ENCODE data around the gene DNAJB12.
"Not testable (repeated sequence)": the region's sequence is repeated elsewhere in the genome, so short reads cannot be mapped to it uniquely, and the experiment has no call there.

DNAJB12 gene

DNA sequence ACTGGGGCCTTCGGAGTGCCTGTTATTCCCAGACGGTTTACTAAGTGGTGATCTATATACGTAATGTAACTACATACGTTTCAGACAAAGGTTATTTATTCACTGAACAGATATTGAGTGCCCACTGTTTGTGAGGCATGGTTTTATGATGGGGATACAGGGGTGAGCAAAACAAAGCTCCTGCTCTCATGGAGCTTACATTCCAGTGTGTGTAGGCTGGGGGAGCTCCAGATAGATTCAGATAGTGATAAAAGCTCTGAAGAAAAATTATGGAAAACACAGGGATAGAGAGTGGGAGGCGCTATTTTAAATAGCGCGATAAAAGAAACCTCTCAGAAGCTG is 466 bp upstream of the DNAJB12 start:
- TF ChIP-seq, protein P1, sequence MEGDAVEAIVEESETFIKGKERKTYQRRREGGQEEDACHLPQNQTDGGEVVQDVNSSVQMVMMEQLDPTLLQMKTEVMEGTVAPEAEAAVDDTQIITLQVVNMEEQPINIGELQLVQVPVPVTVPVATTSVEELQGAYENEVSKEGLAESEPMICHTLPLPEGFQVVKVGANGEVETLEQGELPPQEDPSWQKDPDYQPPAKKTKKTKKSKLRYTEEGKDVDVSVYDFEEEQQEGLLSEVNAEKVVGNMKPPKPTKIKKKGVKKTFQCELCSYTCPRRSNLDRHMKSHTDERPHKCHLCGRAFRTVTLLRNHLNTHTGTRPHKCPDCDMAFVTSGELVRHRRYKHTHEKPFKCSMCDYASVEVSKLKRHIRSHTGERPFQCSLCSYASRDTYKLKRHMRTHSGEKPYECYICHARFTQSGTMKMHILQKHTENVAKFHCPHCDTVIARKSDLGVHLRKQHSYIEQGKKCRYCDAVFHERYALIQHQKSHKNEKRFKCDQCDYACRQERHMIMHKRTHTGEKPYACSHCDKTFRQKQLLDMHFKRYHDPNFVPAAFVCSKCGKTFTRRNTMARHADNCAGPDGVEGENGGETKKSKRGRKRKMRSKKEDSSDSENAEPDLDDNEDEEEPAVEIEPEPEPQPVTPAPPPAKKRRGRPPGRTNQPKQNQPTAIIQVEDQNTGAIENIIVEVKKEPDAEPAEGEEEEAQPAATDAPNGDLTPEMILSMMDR (IDR thresholded peaks at IDR 0.05; ENCODE audit: borderline replicate concordance, insufficient read depth, low read depth, low read length) = no peak
- H3K4me3 ChIP-seq (ENCODE audit: low read depth, low read length) = peak overlapping the region; percentile 96

DNA sequence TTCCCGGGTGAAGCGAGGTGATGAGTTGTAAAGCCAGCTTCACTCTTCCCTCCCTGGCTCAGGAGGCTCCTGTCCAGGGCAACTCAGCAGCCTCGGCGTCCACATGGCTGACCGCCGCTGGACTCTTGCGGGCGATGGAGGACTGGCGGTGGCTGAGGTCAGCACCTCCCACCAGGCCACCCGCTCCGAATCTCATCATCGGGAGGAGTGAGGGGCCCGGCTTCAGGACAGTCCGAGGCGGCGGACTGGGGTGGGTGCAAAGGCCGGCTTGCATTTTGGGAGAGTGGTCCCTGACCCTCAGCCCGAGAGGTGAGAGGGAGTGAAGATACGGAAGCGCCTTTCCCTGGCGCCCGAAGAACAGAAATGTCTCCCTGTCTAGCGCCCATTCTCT is 759 bp downstream of the DNAJB12 start:
- peak overlapping the region; percentile 96 for H3K4me3 ChIP-seq (ENCODE audit: low read depth, low read length)
- TF ChIP-seq, protein P1 (IDR thresholded peaks at IDR 0.05; ENCODE audit: borderline replicate concordance, insufficient read depth, low read depth, low read length) = no peak

DNA sequence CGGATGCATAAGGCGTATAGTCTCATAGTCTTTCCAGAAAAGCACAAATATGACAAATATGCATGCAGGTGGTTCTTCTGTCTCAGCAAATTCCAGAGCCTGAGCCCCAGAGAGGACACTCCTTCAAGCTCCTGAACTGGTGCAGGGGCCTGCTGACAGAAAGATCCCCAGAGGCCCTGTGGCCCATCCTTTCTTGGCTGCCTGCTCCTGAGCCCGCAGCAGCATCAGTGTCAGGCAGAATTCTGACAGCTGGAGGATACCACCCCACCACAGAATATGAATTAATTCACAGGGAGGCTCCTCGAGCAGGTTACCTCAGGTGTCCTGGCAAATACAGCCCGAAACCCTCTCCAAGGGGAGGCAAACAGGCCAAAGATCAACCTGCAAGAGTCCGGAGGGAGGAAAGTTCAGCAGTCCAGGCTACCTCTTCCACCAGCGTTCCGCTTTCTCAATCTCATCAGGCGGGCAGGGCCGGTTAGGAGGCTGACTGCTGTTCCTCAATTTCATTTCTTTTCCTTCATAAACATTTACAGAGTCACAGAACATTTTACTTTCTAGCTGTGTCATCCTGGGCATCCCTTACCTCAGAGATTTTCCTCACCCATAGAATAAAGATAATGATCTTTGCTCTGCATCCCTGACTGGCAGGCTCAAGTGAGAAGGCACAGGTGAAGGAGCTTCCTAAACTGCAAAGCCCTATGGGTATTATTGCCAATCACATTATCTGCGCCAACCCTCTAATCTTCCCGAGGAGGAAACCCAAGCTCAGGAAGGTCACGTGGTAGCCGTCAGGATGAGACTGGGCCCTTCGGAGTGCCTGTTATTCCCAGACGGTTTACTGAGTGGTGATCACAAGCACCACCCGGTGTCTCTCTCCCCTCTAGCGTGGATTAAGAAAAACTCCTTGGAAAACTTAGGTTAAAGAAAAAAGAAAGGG is 1.4 kb downstream of the DNAJB12 start:
- TF ChIP-seq, protein P1 (IDR thresholded peaks at IDR 0.05; ENCODE audit: borderline replicate concordance, insufficient read depth, low read depth, low read length) = no peak
- H3K4me3 ChIP-seq (ENCODE audit: low read depth, low read length) = peak overlapping the region; percentile 96

DNA sequence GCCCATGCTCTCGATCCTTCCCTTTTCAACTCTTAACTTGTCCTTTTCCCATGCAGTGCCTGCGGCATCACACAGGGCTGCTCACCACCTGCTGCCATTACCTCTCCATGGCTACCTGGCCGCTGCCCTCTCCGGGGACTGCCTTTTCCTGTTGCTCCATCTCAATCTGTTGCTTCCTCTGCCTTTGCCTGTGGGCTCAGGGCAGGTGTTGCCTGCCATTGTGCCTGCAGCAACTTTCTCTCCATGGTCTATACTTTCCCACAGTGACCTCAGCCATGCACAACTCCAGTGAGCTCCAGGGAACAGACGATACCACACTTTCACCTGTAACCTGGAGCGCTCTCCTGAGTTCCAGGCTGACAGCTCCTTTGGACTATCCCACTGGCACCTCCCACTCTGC is 3.2 kb downstream of the DNAJB12 start:
- TF ChIP-seq, protein P1 (IDR thresholded peaks at IDR 0.05; ENCODE audit: borderline replicate concordance, insufficient read depth, low read depth, low read length) = no peak
- H3K4me3 ChIP-seq (ENCODE audit: low read depth, low read length) = no peak overlapping the region

DNA sequence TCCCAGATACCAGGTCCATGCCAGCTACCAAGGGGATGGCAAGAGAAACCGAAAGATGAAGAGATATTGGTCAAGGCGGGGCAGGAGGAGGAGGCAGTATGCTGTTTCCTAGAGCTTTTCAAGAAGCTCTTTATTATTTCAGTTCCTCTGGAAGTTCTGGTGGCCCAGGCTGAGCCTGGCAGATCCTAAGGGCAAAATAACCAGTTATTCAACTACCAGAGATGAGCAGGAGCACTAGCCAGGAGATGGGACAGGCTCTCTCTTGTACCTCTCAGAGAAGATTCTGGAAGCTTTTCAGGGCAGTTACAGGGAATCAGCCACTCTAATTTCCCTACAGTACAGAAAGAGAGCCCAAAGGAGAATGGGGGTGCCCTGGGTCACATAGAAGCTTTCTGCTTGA is 5.3 kb downstream of the DNAJB12 start:
- TF ChIP-seq, protein P1 (IDR thresholded peaks at IDR 0.05; ENCODE audit: borderline replicate concordance, insufficient read depth, low read depth, low read length) = no peak
- H3K4me3 ChIP-seq (ENCODE audit: low read depth, low read length) = no peak overlapping the region

DNA sequence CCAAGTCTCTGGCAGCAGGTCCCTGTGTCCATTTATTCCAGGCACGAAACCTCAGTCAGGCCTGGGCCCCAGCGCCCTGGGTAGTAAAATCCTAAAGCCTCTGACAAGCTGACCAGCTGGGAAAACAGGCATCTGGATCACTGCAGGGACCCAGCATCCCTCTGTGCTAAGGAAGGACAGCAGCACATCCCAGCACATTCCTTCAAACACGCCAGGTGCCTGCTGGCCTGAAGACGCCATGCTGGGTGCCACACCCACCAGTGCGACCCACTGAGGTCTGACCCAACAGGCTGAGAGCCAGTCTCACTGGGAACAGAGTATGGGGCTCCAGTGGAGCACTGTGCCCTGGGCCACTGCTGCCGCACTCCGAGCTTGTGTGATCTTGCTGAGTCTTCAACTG is 6.4 kb downstream of the DNAJB12 start:
- H3K4me3 ChIP-seq (ENCODE audit: low read depth, low read length) = no peak overlapping the region

DNA sequence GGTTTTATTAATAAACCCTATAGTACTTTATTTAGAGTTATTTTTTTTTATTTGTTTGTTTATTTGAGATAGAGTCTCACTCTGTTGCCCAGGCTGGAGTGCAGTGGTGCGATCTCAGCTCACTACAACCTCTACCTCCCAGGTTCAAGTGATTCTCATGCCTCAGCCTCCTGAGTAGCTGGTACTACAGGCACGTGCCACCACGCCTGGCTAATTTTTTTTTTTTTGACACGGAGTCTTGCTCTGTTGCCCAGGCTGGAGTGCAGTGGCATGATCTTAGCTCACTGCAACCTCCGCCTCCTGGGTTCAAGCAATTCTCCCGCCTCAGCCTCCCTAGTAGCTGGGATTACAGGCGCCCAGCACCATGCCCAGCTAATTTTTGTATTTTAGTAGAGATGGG is 8.6 kb downstream of the DNAJB12 start:
- not testable (repeated sequence) for H3K4me3 ChIP-seq (ENCODE audit: low read depth, low read length)

More for the DNA sequence above, 6.4 kb downstream of the DNAJB12 start:
- TF ChIP-seq, protein P1 (IDR thresholded peaks at IDR 0.05; ENCODE audit: borderline replicate concordance, insufficient read depth, low read depth, low read length) = no peak

Data from GM12875 (cell line).